ACC112 (cell line): ENCODE data around the gene ATP11A.

Experiments used
- H2AFZ ChIP-seq: fragments of 200-600 bp; sonication (generic); one replicate; pipeline ENCODE4 v1.6.0; 2017; ENCODE audit warnings: antibody characterized with exemption, low read length; ENCODE audit not compliant: unreplicated experiment
- H3K27ac ChIP-seq: fragments of 200-600 bp; sonication (generic); 2 replicates; pipeline ENCODE4 v1.5.1; 2014; ENCODE audit warnings: low read depth, mild to moderate bottlenecking, antibody characterized with exemption, low read length, moderate library complexity
- H3K27me3 ChIP-seq: fragments of 200-600 bp; sonication (generic); 2 replicates; pipeline ENCODE4 v1.6.1; 2014; ENCODE audit warnings: mild to moderate bottlenecking, antibody characterized with exemption, low read length, moderate library complexity, mixed read lengths; ENCODE audit not compliant: insufficient read depth
- H3K36me3 ChIP-seq: fragments of 200-600 bp; sonication (generic); 2 replicates; pipeline ENCODE4 v1.6.1; 2016; ENCODE audit warnings: mild to moderate bottlenecking, antibody characterized with exemption, low read length, moderate library complexity, mixed read lengths; ENCODE audit not compliant: insufficient read depth
- H3K4me1 ChIP-seq: fragments of 200-600 bp; sonication (generic); one replicate; pipeline ENCODE4 v1.6.1; 2016; ENCODE audit warnings: low read length, mixed read lengths; ENCODE audit not compliant: insufficient read depth, unreplicated experiment, control insufficient read depth
- H3K4me3 ChIP-seq: fragments of 200-600 bp; sonication (generic); 2 replicates; pipeline ENCODE4 v1.5.1; 2014; ENCODE audit warnings: mild to moderate bottlenecking, low read depth, low read length
- H3K79me2 ChIP-seq: fragments of 200-600 bp; sonication (generic); one replicate; pipeline ENCODE4 v1.6.0; 2016; ENCODE audit warnings: low read length; ENCODE audit not compliant: control insufficient read depth, unreplicated experiment, insufficient read depth

Gene ATP11A

GRCh38 chr13:112807653-112808376, 118.0 kb downstream of the ATP11A start:
- H2AFZ ChIP-seq, result no peak overlapping the region
- no peaks in the 10 kb centered on the region for H3K4me1 ChIP-seq
- no peaks in the 10 kb centered on the region for H3K36me3 ChIP-seq
- no peak overlapping the region for H3K4me3 ChIP-seq
- no peak overlapping the region for H3K27ac ChIP-seq
- H3K79me2 ChIP-seq, result no peaks in the 10 kb centered on the region
- no peaks in the 10 kb centered on the region for H3K27me3 ChIP-seq

DNA sequence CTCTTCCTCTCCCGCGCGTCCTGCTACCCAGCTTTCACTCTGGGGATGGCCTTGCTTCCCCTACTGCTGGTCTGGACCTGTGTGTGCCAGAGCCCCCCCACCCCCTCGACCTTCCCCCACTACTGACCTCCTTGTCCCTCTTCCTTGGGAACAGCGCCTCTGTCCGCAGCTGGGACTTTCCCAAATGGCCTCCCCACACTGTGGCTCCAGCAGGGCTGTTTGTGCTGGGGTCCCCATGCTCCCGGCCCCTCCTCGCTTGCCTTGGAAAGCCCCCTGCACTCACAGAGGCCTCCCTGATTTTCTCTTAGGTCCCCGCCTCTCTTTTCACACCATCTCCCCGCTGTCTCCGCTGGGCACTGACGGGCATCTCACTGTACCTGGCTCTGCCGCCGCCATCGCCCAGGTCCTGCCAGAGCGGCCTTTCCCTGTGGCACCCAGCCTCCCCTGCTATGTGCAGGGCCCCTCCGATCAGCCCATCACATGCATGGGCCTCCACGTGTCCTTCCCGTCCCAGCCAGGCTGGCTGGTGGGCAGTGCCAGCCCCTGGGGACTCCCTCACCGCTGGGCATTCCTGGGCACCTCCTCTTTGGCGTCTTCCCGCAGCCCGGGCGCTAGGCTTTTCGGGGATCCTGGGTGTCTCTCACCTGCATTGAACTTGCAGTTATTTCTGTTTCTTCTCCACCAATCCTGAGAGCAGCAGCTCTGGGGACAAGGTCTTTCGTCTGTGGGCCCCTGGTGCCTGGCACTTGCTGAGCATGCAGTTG, 118.7 kb downstream of the ATP11A start:
- Histone ChIP-seq H3K36me3 (no peaks in the 10 kb centered on the region; the same call in 1 of the 2 replicates), H3K27ac (no peak overlapping the region), H2AFZ (no peak overlapping the region), H3K4me3 (no peak overlapping the region), H3K79me2 (no peaks in the 10 kb centered on the region), H3K27me3 (no peaks in the 10 kb centered on the region), H3K4me1 (no peaks in the 10 kb centered on the region)

DNA sequence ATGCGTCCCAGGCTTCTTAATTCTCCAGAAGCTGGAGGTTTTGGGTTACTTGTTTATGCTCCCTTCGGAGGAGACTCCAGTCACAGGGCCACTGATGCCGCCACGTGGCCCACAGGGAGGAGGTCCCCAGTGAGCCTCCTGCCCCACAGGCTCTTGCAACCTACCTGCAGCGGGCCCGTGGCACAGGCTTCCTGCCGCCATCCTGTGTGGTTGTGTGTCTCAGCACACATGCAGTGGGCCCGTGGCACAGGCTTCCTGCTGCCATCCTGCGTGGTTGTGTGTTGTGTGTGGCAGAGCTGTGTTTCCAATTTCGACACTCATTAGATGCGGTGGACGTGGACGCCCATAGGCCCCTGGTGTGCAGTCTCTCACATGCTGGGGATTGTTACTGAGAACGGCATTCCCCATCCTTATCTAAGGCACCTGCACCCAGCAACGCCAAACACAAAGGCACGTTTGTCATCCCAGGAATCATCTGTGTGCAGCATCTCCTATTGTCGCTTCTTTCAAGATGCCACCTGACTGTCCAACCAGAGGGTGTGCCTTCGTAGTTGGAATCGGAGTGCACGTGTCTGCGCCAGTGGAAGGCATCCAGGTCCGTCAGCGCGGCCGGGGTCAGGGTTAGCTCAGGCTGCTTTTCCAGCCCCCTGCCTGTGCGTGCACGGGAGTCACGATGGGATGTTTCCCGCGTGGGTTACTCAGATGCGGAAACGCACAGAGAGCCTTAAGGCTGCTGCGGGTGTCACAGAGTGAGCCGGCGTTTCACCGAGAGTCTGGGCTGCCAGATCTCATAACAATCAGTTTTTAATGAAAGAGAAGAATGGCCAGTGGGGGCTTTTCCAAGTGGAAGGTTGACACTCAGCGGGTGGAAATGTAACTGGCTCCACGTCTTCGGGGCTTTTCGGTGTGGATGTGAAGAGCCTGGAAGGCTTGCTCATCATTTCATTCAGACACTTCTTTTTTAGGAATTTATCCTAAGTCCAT, 119.8 kb downstream of the ATP11A start:
- Histone ChIP-seq H3K4me1 (no peaks in the 10 kb centered on the region), H3K36me3 (no peaks in the 10 kb centered on the region; the same call in 1 of the 2 replicates), H2AFZ (no peak overlapping the region), H3K27me3 (no peaks in the 10 kb centered on the region), H3K27ac (no peak overlapping the region), H3K79me2 (no peaks in the 10 kb centered on the region), H3K4me3 (no peak overlapping the region)

DNA sequence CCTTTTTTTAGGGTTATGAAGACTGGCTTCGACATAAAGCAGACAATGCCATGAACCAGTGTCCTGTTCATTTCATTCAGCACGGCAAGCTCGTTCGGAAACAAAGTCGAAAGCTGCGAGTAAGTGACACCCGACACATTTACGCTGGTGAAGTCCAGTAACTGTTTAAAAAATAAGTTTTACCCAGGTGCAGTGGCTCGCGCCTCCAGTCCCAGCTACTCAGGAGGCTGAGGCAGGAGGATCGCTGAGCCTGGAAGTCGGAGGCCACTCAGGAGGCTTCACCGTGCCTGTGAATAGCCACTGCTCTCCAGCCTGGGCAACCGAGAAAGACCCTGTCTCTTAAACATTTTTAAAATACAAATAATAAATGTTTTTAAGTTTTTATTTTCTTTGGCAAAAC, 120.8 kb downstream of the ATP11A start:
- H3K27me3 ChIP-seq, result no peaks in the 10 kb centered on the region
- no peak overlapping the region for H3K27ac ChIP-seq
- no peak overlapping the region for H2AFZ ChIP-seq
- no peaks in the 10 kb centered on the region for H3K79me2 ChIP-seq
- H3K36me3 ChIP-seq, result no peaks in the 10 kb centered on the region; the same call in 1 of the 2 replicates
- H3K4me1 ChIP-seq, result no peaks in the 10 kb centered on the region
- no peak overlapping the region for H3K4me3 ChIP-seq

DNA sequence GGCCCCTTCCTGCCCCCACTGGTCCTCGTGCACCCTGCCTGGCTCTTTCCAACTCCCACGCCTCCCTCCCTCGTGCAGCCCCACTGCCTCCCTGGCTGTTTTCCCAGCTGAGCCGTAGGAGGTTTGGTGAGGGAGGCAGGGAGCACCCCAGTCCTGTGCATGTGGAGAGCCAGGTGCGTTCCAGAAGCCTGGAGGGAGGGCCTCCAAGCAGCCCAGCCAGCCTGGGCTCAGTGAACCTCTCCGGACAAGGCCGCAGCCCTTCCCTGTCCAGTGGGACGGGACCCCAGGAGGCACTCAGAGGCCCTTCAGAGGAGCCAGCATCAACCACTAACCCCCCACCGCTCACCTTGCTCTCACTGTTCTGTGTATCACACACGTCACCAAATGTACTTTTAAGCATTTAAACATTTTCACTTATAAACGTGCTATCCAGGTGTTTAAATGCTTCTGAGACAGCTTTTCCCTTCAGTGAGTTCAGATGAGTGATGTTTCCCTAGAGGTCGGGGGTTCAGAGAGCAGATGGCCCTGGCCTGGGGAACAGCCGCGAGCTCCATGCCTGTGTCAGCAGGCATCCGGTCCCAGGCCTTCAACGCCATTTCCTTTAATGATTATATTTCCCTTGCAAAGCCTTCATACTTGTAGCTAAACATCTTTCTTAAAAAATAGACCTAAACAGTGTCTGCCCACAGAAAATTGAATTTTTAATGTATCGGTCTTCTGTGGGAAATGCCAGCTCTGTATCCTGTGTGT, 122.6 kb downstream of the ATP11A start:
- no peaks in the 10 kb centered on the region for H3K79me2 ChIP-seq
- H3K36me3 ChIP-seq, result peaks cover 9% of the 10 kb centered on the region; the same call in 1 of the 2 replicates
- H3K27ac ChIP-seq, result no peak overlapping the region
- H3K27me3 ChIP-seq, result no peaks in the 10 kb centered on the region
- no peak overlapping the region for H2AFZ ChIP-seq
- no peak overlapping the region for H3K4me3 ChIP-seq
- no peaks in the 10 kb centered on the region for H3K4me1 ChIP-seq

DNA sequence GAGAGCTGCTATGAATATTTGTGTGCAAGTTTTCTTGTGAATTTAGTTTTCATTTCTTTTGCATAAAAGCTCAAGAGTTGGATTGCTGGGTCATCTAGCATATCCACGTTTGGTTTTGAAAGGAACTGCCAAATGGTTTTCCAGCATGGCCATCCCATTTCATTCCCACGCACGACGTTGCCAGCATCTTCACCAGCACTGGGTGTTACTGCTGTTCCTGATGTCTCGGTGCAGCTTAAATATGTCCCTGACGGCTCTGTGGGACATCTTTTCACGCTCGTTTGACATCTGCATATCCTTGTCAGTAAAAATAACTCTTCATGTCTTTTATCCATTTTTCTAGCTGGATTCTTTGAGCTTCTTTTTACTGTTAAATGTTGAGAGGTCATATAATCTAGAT, 123.7 kb downstream of the ATP11A start:
- H3K27ac ChIP-seq, result no peak overlapping the region
- H3K4me3 ChIP-seq, result no peak overlapping the region

GRCh38 chr13:112814905-112815585, 125.2 kb downstream of the ATP11A start:
- Histone ChIP-seq H3K79me2 (no peaks in the 10 kb centered on the region), H2AFZ (no peak overlapping the region), H3K4me1 (no peaks in the 10 kb centered on the region), H3K4me3 (no peak overlapping the region), H3K36me3 (peaks cover 10% of the 10 kb centered on the region; the same call in 1 of the 2 replicates), H3K27ac (no peak overlapping the region), H3K27me3 (no peaks in the 10 kb centered on the region)

More for the DNA sequence above, 123.7 kb downstream of the ATP11A start:
- H3K79me2 ChIP-seq, result no peaks in the 10 kb centered on the region
- H3K36me3 ChIP-seq, result peaks cover 10% of the 10 kb centered on the region; the same call in 1 of the 2 replicates
- no peak overlapping the region for H2AFZ ChIP-seq
- no peaks in the 10 kb centered on the region for H3K27me3 ChIP-seq
- no peaks in the 10 kb centered on the region for H3K4me1 ChIP-seq

- Histone ChIP-seq H3K27me3 (no peaks in the 10 kb centered on the region), H3K36me3 (peaks cover 10% of the 10 kb centered on the region; the same call in 1 of the 2 replicates), H3K4me1 (no peaks in the 10 kb centered on the region), H3K27ac (no peak overlapping the region), H3K79me2 (no peaks in the 10 kb centered on the region), H3K4me3 (no peak overlapping the region), H2AFZ (no peak overlapping the region)
Measured at GRCh38 chr13:112815871-112816270, 126.0 kb downstream of the ATP11A start.

DNA sequence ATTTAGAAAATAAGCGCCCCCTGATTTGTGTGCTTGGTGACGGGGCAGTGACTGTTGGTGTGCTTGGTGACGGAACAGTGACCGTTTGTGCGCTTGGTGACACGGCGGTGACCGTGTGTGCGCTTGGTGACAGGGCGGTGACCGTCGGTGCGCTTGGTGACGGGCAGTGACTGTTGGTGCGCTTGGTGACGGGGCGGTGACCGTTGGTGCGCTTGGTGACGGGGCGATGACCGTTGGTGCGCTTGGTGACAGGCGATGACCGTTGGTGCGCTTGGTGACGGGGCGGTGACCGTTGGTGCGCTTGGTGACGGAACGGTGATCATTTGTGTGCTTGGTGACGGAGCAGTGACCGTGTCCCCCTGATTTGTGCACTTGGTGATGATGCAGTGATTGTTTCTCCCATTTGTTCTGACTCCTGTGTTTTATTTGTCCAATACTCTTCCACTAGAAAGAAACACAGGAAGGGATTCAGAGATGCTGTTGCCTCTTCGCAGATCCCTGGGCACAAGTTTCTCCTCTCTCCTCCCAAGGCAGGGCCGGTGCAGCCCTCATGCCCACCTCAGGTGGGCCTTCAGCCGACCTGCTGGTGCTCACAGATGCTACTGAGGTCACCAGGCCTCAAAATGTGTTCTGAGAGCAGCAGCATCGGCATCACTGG, 128.3 kb downstream of the ATP11A start:
- H3K4me1 ChIP-seq, result no peaks in the 10 kb centered on the region
- H3K27ac ChIP-seq, result no peak overlapping the region
- no peak overlapping the region for H3K4me3 ChIP-seq
- H3K27me3 ChIP-seq, result no peaks in the 10 kb centered on the region
- peaks cover 10% of the 10 kb centered on the region; the same call in 1 of the 2 replicates for H3K36me3 ChIP-seq
- no peaks in the 10 kb centered on the region for H3K79me2 ChIP-seq
- no peak overlapping the region for H2AFZ ChIP-seq
